ENCODE measurements around the gene MYOF. TPM values are rescaled to one million over a fixed set of nuclear protein-coding genes. Genes with fewer than 3 reads are reported as not detected.
"Not testable (repeated sequence)": the region's sequence is repeated elsewhere in the genome, so short reads cannot be mapped to it uniquely, and the experiment has no call there.

The MYOF gene
- total RNA-seq, 1 experiment from 2014 or later: 376 TPM

DNA sequence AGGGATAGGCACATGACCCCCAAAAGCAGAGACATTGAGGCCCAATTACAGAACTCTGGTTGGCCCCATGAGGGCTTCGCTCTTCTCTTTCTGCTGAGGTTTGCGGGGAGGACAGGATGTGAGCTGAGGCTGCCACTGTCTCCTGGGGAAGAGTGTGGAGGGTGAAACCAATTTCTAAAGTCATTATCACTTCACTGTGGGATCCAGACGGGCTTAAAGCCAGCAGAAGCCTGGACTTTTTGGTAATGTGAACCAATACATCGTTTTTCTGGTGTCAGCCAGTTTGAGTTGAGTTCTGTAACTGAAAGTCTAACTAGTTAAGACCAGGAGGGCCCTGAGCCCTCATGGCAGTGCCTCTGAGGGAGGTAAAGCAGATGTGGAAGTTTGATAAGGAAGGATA, 163.0 kb downstream of the MYOF start:
- Histone ChIP-seq H3K9me3 (ENCODE audit: control insufficient read depth, insufficient read depth, low read depth, low read length) (no peaks in the 10 kb centered on the region), H3K27ac (ENCODE audit: low read length) (no peak overlapping the region), H3K27me3 (ENCODE audit: control insufficient read depth, insufficient read depth, low read length) (no peaks in the 10 kb centered on the region), H3K4me3 (ENCODE audit: low read depth in 2 of 2, low read length in 2 of 2) (no peak overlapping the region), H3K4me1 (ENCODE audit: control insufficient read depth, insufficient read depth, low read length) (no peaks in the 10 kb centered on the region), H3K36me3 (ENCODE audit: control insufficient read depth, insufficient read depth, low read length) (peaks cover 68% of the 10 kb centered on the region)
- ChIA-PET CTCF (interaction anchor here (0.5 kb wide), 1 partner anchor 528 kb away, joined by 6 read pairs; no protein-coding TSS in a partner anchor), POLR2A (no interaction called here)
- in situ Hi-C loops (cut with HindIII; ENCODE audit: low pct_unique_long_range_greater_than_20kb, low sequenced_read_pairs): no loop called here
- no peak for TF ChIP-seq TCF7L2 (IDR thresholded peaks at IDR 0.05; ENCODE audit: low read depth, low read length)
- TF ChIP-seq SIN3A (IDR thresholded peaks at IDR 0.05; ENCODE audit: borderline replicate concordance, insufficient read depth, low read depth, low read length): no peak
- TF ChIP-seq, protein P1, sequence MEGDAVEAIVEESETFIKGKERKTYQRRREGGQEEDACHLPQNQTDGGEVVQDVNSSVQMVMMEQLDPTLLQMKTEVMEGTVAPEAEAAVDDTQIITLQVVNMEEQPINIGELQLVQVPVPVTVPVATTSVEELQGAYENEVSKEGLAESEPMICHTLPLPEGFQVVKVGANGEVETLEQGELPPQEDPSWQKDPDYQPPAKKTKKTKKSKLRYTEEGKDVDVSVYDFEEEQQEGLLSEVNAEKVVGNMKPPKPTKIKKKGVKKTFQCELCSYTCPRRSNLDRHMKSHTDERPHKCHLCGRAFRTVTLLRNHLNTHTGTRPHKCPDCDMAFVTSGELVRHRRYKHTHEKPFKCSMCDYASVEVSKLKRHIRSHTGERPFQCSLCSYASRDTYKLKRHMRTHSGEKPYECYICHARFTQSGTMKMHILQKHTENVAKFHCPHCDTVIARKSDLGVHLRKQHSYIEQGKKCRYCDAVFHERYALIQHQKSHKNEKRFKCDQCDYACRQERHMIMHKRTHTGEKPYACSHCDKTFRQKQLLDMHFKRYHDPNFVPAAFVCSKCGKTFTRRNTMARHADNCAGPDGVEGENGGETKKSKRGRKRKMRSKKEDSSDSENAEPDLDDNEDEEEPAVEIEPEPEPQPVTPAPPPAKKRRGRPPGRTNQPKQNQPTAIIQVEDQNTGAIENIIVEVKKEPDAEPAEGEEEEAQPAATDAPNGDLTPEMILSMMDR (IDR thresholded peaks at IDR 0.05): no peak
- no peak for TF ChIP-seq POLR2AphosphoS5 (IDR thresholded peaks at IDR 0.05; ENCODE audit: low read depth, low read length)
- TF ChIP-seq REST (IDR thresholded peaks at IDR 0.05; ENCODE audit: insufficient read depth in 1 of 2, low read depth in 2 of 2, low read length in 1 of 2): no peak
- intact Hi-C loops (cut with micrococcal nuclease; ENCODE audit: unreplicated experiment): no loop called here
- BruUV-seq (replicated peaks): no TSS peak
- ATAC-seq (no peak), DNase-seq (ENCODE audit: low read depth, low spot score) (no peak)

- ChIA-PET POLR2A (no interaction called here), CTCF (interaction anchor here (0.7 kb wide), 1 partner anchor 328 kb away, joined by 3 read pairs; no protein-coding TSS in a partner anchor)
- in situ Hi-C loops (cut with HindIII; ENCODE audit: low pct_unique_long_range_greater_than_20kb, low sequenced_read_pairs): no loop called here
- no peak for DNase-seq (ENCODE audit: low read depth, low spot score)
- Histone ChIP-seq H3K27ac (ENCODE audit: low read length) (no peak overlapping the region), H3K4me1 (ENCODE audit: control insufficient read depth, insufficient read depth, low read length) (no peaks in the 10 kb centered on the region), H3K36me3 (ENCODE audit: control insufficient read depth, insufficient read depth, low read length) (peaks cover 51% of the 10 kb centered on the region), H3K27me3 (ENCODE audit: control insufficient read depth, insufficient read depth, low read length) (no peaks in the 10 kb centered on the region), H3K9me3 (ENCODE audit: control insufficient read depth, insufficient read depth, low read depth, low read length) (no peaks in the 10 kb centered on the region), H3K4me3 (ENCODE audit: low read depth in 2 of 2, low read length in 2 of 2) (no peak overlapping the region)
- TF ChIP-seq, protein P1 (IDR thresholded peaks at IDR 0.05): no peak
- TF ChIP-seq REST (IDR thresholded peaks at IDR 0.05; ENCODE audit: insufficient read depth in 1 of 2, low read depth in 2 of 2, low read length in 1 of 2) (no peak), TCF7L2 (IDR thresholded peaks at IDR 0.05; ENCODE audit: low read depth, low read length) (no peak), POLR2AphosphoS5 (IDR thresholded peaks at IDR 0.05; ENCODE audit: low read depth, low read length) (no peak), SIN3A (IDR thresholded peaks at IDR 0.05; ENCODE audit: borderline replicate concordance, insufficient read depth, low read depth, low read length) (no peak)
- BruUV-seq (replicated peaks): no TSS peak
- intact Hi-C loops (cut with micrococcal nuclease; ENCODE audit: unreplicated experiment): no loop called here
- ATAC-seq: no peak
Measured at GRCh38 chr10:93315246-93315645, 166.9 kb downstream of the MYOF start.

GRCh38 chr10:93314656-93315055, 167.5 kb downstream of the MYOF start:
- in situ Hi-C loops (cut with HindIII; ENCODE audit: low pct_unique_long_range_greater_than_20kb, low sequenced_read_pairs); H3K27ac ChIP-seq (ENCODE audit: low read length); POLR2A ChIA-PET; intact Hi-C loops (cut with micrococcal nuclease; ENCODE audit: unreplicated experiment); DNase-seq (ENCODE audit: low read depth, low spot score); H3K9me3 ChIP-seq (ENCODE audit: control insufficient read depth, insufficient read depth, low read depth, low read length); H3K4me3 ChIP-seq (ENCODE audit: low read depth in 2 of 2, low read length in 2 of 2); H3K27me3 ChIP-seq (ENCODE audit: control insufficient read depth, insufficient read depth, low read length); BruUV-seq (replicated peaks); CTCF ChIA-PET; H3K4me1 ChIP-seq (ENCODE audit: control insufficient read depth, insufficient read depth, low read length); ATAC-seq: not testable (repeated sequence)
- H3K36me3 ChIP-seq (ENCODE audit: control insufficient read depth, insufficient read depth, low read length): peaks cover 46% of the 10 kb centered on the region
